Naive thymus-derived CD8-positive, alpha-beta T cell (primary cell): ENCODE results near the gene IRAK2. TPM values are rescaled to one million over a fixed set of nuclear protein-coding genes. Genes with fewer than 3 reads are reported as not detected.

Experiments used
- ATAC-seq, 2 donors: fragments of 150-1000 bp; cut with Tn5 transposase in 1 of 2; sonication (Bioruptor Pico), chemical (Tn5 transposase) in 1 of 2; 1 replicate in 1 of 2; 2 replicates in 1 of 2; pipeline ENCODE4 v1.10.0; 2021; ENCODE audit warnings: mild to moderate bottlenecking in 2 of 2, moderate library complexity in 2 of 2
- POLR2A ChIA-PET: fragments of 350-600 bp; sonication (Branson Sonifier 250); formaldehyde crosslinking; loops from one replicate; lab custom pipeline; 2021; ENCODE audit warnings: antibody characterized with exemption; lab: Charles Lee
- DNase-seq, 10 donors: peaks; one replicate each; pipeline versions ENCODE4 v3.0.0 to v3.0.0-alpha.2; 2020 to 2022
- H3K27ac Mint-ChIP-seq, 10 donors: one replicate each; pipeline ENCODE4 v1.8.0; 2020 to 2022; ENCODE audit warnings: mild to moderate bottlenecking in 10 of 10, mixed read lengths in 10 of 10, moderate library complexity in 4 of 10, inconsistent platforms in 1 of 10
- H3K27me3 Mint-ChIP-seq, 5 donors: one replicate each; pipeline ENCODE4 v1.8.0; 2021 to 2022; ENCODE audit warnings: mixed read lengths in 5 of 5
- H3K36me3 Mint-ChIP-seq, 3 donors: one replicate each; pipeline ENCODE4 v1.8.0; 2020 to 2022; ENCODE audit warnings: mixed read lengths in 3 of 3, mild to moderate bottlenecking in 2 of 3, inconsistent platforms in 1 of 3
- H3K4me1 Mint-ChIP-seq, 4 donors: one replicate each; pipeline ENCODE4 v1.8.0; 2021 to 2022; ENCODE audit warnings: mixed read lengths in 4 of 4
- H3K4me3 Mint-ChIP-seq, 10 donors: one replicate each; pipeline ENCODE4 v1.8.0; 2020 to 2022; ENCODE audit warnings: mild to moderate bottlenecking in 10 of 10, mixed read lengths in 10 of 10, moderate library complexity in 6 of 10, inconsistent platforms in 1 of 10
- H3K9me3 Mint-ChIP-seq, 9 donors: one replicate each; pipeline ENCODE4 v1.8.0; 2020 to 2022; ENCODE audit warnings: mixed read lengths in 9 of 9, mild to moderate bottlenecking in 3 of 9, inconsistent platforms in 1 of 9, moderate library complexity in 1 of 9
- polyA plus RNA-seq, 3 donors: library from polyadenylated mRNA; unstranded; fragments of 300-500 nt; fragmentation: Illumina TruSeq; gene quantifications; one replicate each; pipeline ENCODE4 v1.2.3, GENCODE V29; 2021
- total RNA-seq, 8 experiments: library from RNA in 2 of 8; stranded (reverse) in 2 of 8; gene quantifications; one replicate each; pipeline ENCODE4 v1.2.3 and lab custom pipeline; 2021 to 2026

Gene IRAK2
- total and polyA plus RNA-seq, 5 experiments from 2014 or later, result 2.9 to 6.0 (median 4.4) TPM

GRCh38 chr3:10290481-10291176 is 125.9 kb downstream of the IRAK2 start:
- Mint-ChIP-seq H3K4me3 (no peak overlapping the region), H3K9me3 (no peaks in the 10 kb centered on the region), H3K36me3 (peaks cover 0 to 35% (median 0%) of the 10 kb centered on the region in 3 donors), H3K27me3 (no peaks in the 10 kb centered on the region), H3K27ac (peak overlapping the region in 1 of 10 donors; percentile 43), H3K4me1 (peaks cover 12 to 21% (median 18%) of the 10 kb centered on the region in 4 donors)
- ATAC-seq (no peak), DNase-seq (no peak)
- POLR2A ChIA-PET, result interaction anchor here (1.2 kb wide), 1 partner anchor 22 kb away, joined by 4 read pairs; no protein-coding TSS in a partner anchor

GRCh38 chr3:10291641-10292040 is 126.9 kb downstream of the IRAK2 start:
- Mint-ChIP-seq H3K27me3 (no peaks in the 10 kb centered on the region), H3K4me1 (peaks cover 12 to 21% (median 17%) of the 10 kb centered on the region in 4 donors), H3K36me3 (peaks cover 0 to 44% (median 2%) of the 10 kb centered on the region in 3 donors), H3K27ac (peak overlapping the region in 5 of 10 donors; percentile 16 to 87 (median 53)), H3K4me3 (no peak overlapping the region), H3K9me3 (no peaks in the 10 kb centered on the region)
- ATAC-seq, result no peak
- DNase-seq, result no peak
- POLR2A ChIA-PET, result no interaction called here

DNA sequence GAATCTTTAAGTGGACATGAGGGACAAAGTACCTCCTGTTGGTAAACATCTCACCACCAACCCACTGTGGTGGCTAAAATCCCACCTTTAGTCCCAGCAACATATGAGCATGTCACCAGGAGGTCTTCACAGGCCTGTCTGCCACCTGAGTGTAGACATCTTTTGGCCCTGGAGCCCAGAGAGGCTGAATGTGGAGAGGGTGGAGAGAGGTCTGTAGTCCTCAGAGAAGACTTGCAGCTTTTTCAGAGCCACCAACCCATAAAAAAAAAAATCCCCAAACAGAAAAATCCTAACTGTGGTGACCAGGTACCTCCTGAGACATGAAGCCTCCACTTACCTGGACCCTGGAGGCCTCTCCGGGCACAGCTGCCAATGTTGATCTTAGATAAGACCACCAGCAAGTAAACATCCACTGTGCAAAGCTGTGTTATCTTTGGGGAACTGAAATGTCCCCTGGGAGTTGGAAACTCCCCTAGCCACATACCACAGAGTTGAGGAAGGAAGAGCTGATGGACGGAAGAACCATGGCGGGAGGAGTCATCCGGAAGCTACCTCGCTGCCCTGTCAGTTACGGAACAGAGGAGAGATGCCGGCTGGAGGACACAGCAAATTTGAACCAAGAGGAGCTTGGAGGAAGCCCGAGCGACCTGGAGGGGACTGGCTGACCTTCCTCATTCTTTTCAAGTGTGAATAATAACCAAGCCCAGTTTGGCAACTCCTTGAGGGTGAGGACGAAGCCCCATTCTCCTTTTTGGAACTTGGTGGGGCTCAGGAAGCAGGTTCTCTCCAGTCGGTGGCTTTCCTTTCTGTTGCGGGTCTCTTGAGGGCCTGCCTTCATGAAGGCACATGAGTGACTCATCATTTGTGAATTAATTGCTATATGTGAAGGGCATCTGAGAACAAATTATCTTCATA is 128.0 kb downstream of the IRAK2 start, which contains the start of gene GHRL:
TSS of gene GHRL (minus strand) at position 443 of the 915 bp plus-strand sequence. CDS start 2,767 bp downstream, outside the sequence.
- ATAC-seq, result peak; percentile 27 to 37
- Mint-ChIP-seq H3K4me1 (peaks cover 7 to 21% (median 12%) of the 10 kb centered on the region in 4 donors), H3K4me3 (peak within 1 kb of the TSS in 3 of 10 donors; percentile 18 to 62 (median 31))

More for the DNA sequence above, 128.0 kb downstream of the IRAK2 start, which contains the start of gene GHRL:
- peak in 1 of 10 donors; percentile 19 for DNase-seq
- POLR2A ChIA-PET, result no interaction called here
- no peaks in the 10 kb centered on the region for H3K27me3 Mint-ChIP-seq
- H3K9me3 Mint-ChIP-seq, result no peaks in the 10 kb centered on the region
- H3K27ac Mint-ChIP-seq, result peak within 1 kb of the TSS in 8 of 10 donors; percentile 43 to 81 (median 68)
- peaks cover 0 to 46% (median 6%) of the 10 kb centered on the region in 3 donors for H3K36me3 Mint-ChIP-seq

Other genes starting within 250 kb of the IRAK2 start
- gene IL17RC, start 247.8 kb upstream of the IRAK2 start, total RNA-seq, result under 1 TPM; 0.39 to 0.66 TPM
- 10 to 100 TPM in 1 of 3 donors, 1 to 10 TPM in 2; 9.5 to 10.0 (median 9.8) TPM for gene IL17RC, start 247.8 kb upstream of the IRAK2 start, polyA plus RNA-seq
- gene CRELD1, start 231.1 kb upstream of the IRAK2 start, total RNA-seq, result 10 to 100 TPM; 53.4 to 58.3 TPM
- gene CRELD1, start 231.1 kb upstream of the IRAK2 start, polyA plus RNA-seq, result 10 to 100 TPM; 25.5 to 33.3 (median 29.2) TPM
- gene PRRT3, start 212.5 kb upstream of the IRAK2 start, total RNA-seq, result 1 to 10 TPM; 5.5 to 6.3 TPM
- gene PRRT3, start 212.5 kb upstream of the IRAK2 start, polyA plus RNA-seq, result 1 to 10 TPM; 2.2 to 4.4 (median 3.1) TPM
- 10 to 100 TPM; 31.3 to 35.6 TPM for gene EMC3, start 178.1 kb upstream of the IRAK2 start, total RNA-seq
- 10 to 100 TPM; 52.6 to 61.5 (median 55.4) TPM for gene EMC3, start 178.1 kb upstream of the IRAK2 start, polyA plus RNA-seq
- gene FANCD2, start 138.5 kb upstream of the IRAK2 start, total RNA-seq, result 10 to 100 TPM; 21.5 to 25.5 TPM
- 1 to 10 TPM; 3.9 to 5.6 (median 4.7) TPM for gene FANCD2, start 138.5 kb upstream of the IRAK2 start, polyA plus RNA-seq
- gene FANCD2OS, start 56.7 kb upstream of the IRAK2 start, total RNA-seq, result not detected
- gene FANCD2OS, start 56.7 kb upstream of the IRAK2 start, polyA plus RNA-seq, result not detected
- 10 to 100 TPM; 59.8 to 67.7 TPM for gene BRK1, start 49.2 kb upstream of the IRAK2 start, total RNA-seq
- gene BRK1, start 49.2 kb upstream of the IRAK2 start, polyA plus RNA-seq, result 100 to 1,000 TPM; 202 to 259 (median 250) TPM
- gene VHL, start 23.1 kb upstream of the IRAK2 start, total RNA-seq, result 10 to 100 TPM; 71.5 to 78.8 TPM
- gene VHL, start 23.1 kb upstream of the IRAK2 start, polyA plus RNA-seq, result 10 to 100 TPM; 11.4 to 36.1 (median 16.0) TPM
- 10 to 100 TPM; 68.1 to 71.1 TPM for gene TATDN2, start 83.5 kb downstream of the IRAK2 start, total RNA-seq
- gene TATDN2, start 83.5 kb downstream of the IRAK2 start, polyA plus RNA-seq, result 10 to 100 TPM; 11.5 to 20.9 (median 14.5) TPM
- 1 to 10 TPM; 1.3 to 1.4 TPM for gene GHRL, start 128.0 kb downstream of the IRAK2 start, total RNA-seq
- gene GHRL, start 128.0 kb downstream of the IRAK2 start, polyA plus RNA-seq, result 1 to 10 TPM in 1 of 3 donors, under 1 TPM in 1, not detected in 1; 0.22 to 3.2 TPM
- 10 to 100 TPM; 59.6 to 70.8 TPM for gene SEC13, start 156.2 kb downstream of the IRAK2 start, total RNA-seq
- gene SEC13, start 156.2 kb downstream of the IRAK2 start, polyA plus RNA-seq, result 100 to 1,000 TPM; 118 to 120 (median 118) TPM